ENCODE results near the gene JCAD.
"Not testable (repeated sequence)": the region's sequence is repeated elsewhere in the genome, so short reads cannot be mapped to it uniquely, and the experiment has no call there.

JCAD gene

DNA sequence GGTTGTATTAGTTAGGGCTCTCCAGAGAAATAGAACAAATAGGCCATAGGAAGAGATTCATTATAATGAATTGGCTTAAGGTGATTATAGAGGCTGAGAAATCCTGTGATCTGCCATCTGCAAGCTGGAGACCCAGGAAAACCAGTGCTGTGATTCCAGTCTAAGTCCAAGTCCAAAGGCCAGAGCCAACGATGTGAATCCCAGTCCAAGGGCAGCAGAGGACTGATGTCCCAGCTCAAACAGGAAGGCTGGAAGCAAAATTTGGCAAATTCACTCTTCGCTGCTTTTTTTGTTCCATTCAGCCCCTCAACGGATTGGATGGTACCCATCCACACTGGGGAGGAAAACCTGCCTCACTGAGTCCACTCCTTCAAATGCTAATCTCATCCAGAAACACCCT lies 68.0 kb downstream of the JCAD start:
- H3K4me3 ChIP-seq (replicated peaks; ENCODE audit: low read depth, low read length) = no peak overlapping the region
- no peaks in the 10 kb centered on the region for H3K27me3 ChIP-seq (replicated peaks; ENCODE audit: control insufficient read depth, insufficient read depth, low read length)
- no peak for TF ChIP-seq CTCF (IDR thresholded peaks at IDR 0.05; ENCODE audit: insufficient read depth, low read length, poor library complexity, severe bottlenecking)

GRCh38 chr10:29987471-29987870 lies 71.9 kb downstream of the JCAD start:
- no peak for DNase-seq (ENCODE audit: extremely low read depth, insufficient read length)
- TF ChIP-seq CTCF (IDR thresholded peaks at IDR 0.05; ENCODE audit: insufficient read depth, low read length, poor library complexity, severe bottlenecking) = no peak
- H3K27me3 ChIP-seq (replicated peaks; ENCODE audit: control insufficient read depth, insufficient read depth, low read length) = no peaks in the 10 kb centered on the region; the same call in 1 of the 2 replicates

More for the DNA sequence above, 68.0 kb downstream of the JCAD start:
- no peak for DNase-seq (ENCODE audit: extremely low read depth, insufficient read length)
- H3K36me3 ChIP-seq (ENCODE audit: control insufficient read depth, insufficient read depth, low read length) = no peaks in the 10 kb centered on the region

GRCh38 chr10:29982997-29983648 lies 76.3 kb downstream of the JCAD start:
- no peak for DNase-seq (ENCODE audit: extremely low read depth, insufficient read length)
- no peak for TF ChIP-seq CTCF (IDR thresholded peaks at IDR 0.05; ENCODE audit: insufficient read depth, low read length, poor library complexity, severe bottlenecking)
- Histone ChIP-seq H3K36me3 (ENCODE audit: control insufficient read depth, insufficient read depth, low read length) (no peaks in the 10 kb centered on the region), H3K4me3 (replicated peaks; ENCODE audit: low read depth, low read length) (no peak overlapping the region), H3K27me3 (replicated peaks; ENCODE audit: control insufficient read depth, insufficient read depth, low read length) (no peaks in the 10 kb centered on the region; the same call in 1 of the 2 replicates)

More at GRCh38 chr10:29987471-29987870, 71.9 kb downstream of the JCAD start:
- H3K36me3 ChIP-seq (ENCODE audit: control insufficient read depth, insufficient read depth, low read length) = no peaks in the 10 kb centered on the region
- no peak overlapping the region for H3K4me3 ChIP-seq (replicated peaks; ENCODE audit: low read depth, low read length)

DNA sequence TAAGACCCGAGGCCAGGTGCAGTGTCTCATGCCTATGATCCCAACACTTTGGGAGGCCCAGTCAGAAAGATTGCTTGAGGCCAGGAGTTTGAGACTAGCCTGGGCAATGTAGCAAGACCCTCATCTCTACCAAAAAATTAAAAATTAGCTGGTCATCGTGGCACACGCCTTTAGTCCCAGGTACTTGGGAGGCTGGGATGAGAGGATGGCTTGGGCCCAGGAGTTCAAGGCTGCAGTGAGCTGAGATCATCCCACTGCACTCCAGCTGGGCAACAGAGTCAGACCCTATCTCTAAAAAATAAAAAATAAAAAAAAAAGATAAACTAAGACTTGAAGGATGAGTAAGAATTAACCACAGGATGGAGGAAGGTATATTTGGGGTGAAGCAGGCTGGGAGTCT lies 77.9 kb downstream of the JCAD start:
- Histone ChIP-seq H3K27me3 (replicated peaks; ENCODE audit: control insufficient read depth, insufficient read depth, low read length) (no peaks in the 10 kb centered on the region; the same call in 1 of the 2 replicates), H3K36me3 (ENCODE audit: control insufficient read depth, insufficient read depth, low read length) (no peaks in the 10 kb centered on the region), H3K4me3 (replicated peaks; ENCODE audit: low read depth, low read length) (no peak overlapping the region)
- no peak for DNase-seq (ENCODE audit: extremely low read depth, insufficient read length)
- no peak for TF ChIP-seq CTCF (IDR thresholded peaks at IDR 0.05; ENCODE audit: insufficient read depth, low read length, poor library complexity, severe bottlenecking)

- H3K27me3 ChIP-seq (replicated peaks; ENCODE audit: control insufficient read depth, insufficient read depth, low read length) = no peaks in the 10 kb centered on the region; the same call in 1 of the 2 replicates
- no peak overlapping the region for H3K4me3 ChIP-seq (replicated peaks; ENCODE audit: low read depth, low read length)
- H3K36me3 ChIP-seq (ENCODE audit: control insufficient read depth, insufficient read depth, low read length) = no peaks in the 10 kb centered on the region
- DNase-seq (ENCODE audit: extremely low read depth, insufficient read length) = no peak
- no peak for TF ChIP-seq CTCF (IDR thresholded peaks at IDR 0.05; ENCODE audit: insufficient read depth, low read length, poor library complexity, severe bottlenecking)
Measured at GRCh38 chr10:29980084-29980483, 79.3 kb downstream of the JCAD start.

DNA sequence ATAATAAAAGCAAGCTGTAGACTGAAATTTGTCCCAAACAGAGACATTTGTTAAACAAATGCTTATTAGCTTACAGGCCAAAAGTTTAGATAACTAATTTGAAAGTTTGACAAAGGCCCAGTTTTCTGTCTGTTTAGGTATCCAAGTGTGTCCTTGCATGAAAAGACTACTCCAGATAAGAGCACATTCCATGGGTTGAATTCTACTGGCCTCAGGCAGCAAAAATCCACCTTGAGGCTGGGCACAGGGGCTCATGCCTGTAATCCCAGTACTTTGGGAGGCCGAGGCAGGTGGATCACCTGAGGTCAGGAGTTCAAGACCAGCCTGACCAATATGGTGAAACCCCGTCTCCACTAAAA lies 80.0 kb downstream of the JCAD start:
- not testable (repeated sequence) for H3K36me3 ChIP-seq (ENCODE audit: control insufficient read depth, insufficient read depth, low read length); DNase-seq (ENCODE audit: extremely low read depth, insufficient read length); H3K27me3 ChIP-seq (replicated peaks; ENCODE audit: control insufficient read depth, insufficient read depth, low read length); H3K4me3 ChIP-seq (replicated peaks; ENCODE audit: low read depth, low read length)
